ENCODE data around the gene FTO. TPM values are rescaled to one million over a fixed set of nuclear protein-coding genes. Genes with fewer than 3 reads are reported as not detected.

FTO gene
- total and polyA plus RNA-seq, 2 of the 13 experiments (the other 11 are each of a cell fraction or from before 2014, with no cell fraction given) = 41.6 to 55.8 TPM

DNA sequence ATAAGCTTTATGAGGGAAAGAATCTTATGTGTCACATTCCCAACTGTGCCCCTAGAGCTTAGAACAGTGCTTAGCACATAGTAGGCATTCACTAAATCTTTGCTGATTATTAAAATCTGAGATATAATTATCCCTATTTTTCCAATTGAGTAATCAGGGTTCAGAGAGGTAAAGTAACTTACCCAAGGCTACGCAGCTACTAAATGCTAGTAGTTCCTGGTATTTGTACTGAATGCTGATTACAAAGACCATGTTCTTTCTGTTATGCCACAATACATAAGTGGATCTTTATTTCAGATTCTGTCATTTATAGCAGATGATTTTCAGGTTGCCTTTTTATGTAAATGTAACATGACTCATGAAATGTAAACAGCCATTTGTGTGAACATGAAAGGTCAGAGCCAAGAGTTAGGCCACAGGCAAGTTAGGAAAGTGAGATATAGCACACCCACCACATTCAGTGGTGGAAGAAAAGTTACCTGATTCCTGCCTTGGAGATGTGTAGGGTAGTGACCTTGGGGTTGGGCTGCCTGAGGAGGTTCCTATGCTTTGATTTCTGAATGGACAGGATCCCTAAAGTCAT lies 77.2 kb downstream of the FTO start (continued):
- no peak for TF ChIP-seq ETV5 (CRISPR knock-in tag; IDR thresholded peaks at IDR 0.05; ENCODE audit: borderline replicate concordance)
- TF ChIP-seq ZNF878 (CRISPR knock-in tag; IDR thresholded peaks at IDR 0.05) = no peak
- no peak for TF ChIP-seq MAF1 (CRISPR knock-in tag; IDR thresholded peaks at IDR 0.05; ENCODE audit: borderline replicate concordance)
- no peak for TF ChIP-seq ZFP36L1 (CRISPR knock-in tag; IDR thresholded peaks at IDR 0.05)
- TF ChIP-seq, protein P1, sequence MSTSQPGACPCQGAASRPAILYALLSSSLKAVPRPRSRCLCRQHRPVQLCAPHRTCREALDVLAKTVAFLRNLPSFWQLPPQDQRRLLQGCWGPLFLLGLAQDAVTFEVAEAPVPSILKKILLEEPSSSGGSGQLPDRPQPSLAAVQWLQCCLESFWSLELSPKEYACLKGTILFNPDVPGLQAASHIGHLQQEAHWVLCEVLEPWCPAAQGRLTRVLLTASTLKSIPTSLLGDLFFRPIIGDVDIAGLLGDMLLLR (CRISPR knock-in tag; IDR thresholded peaks at IDR 0.05) = no peak
- TF ChIP-seq FOXA3 (CRISPR knock-in tag; IDR thresholded peaks at IDR 0.05) = peak; percentile 97
- no peak for TF ChIP-seq HIVEP1 (CRISPR knock-in tag; IDR thresholded peaks at IDR 0.05)
- TF ChIP-seq LCORL (IDR thresholded peaks at IDR 0.05) = no peak
- no peak for TF ChIP-seq LCORL (CRISPR knock-in tag; IDR thresholded peaks at IDR 0.05)
- no peak for TF ChIP-seq CENPT (CRISPR knock-in tag; IDR thresholded peaks at IDR 0.05; ENCODE audit: low read depth)
- TF ChIP-seq NKX3-1 (CRISPR knock-in tag; IDR thresholded peaks at IDR 0.05) = no peak
- no peak for TF ChIP-seq MYC (CRISPR knock-in tag; IDR thresholded peaks at IDR 0.05; ENCODE audit: borderline replicate concordance)
- no peak for TF ChIP-seq MEF2D (CRISPR knock-in tag; IDR thresholded peaks at IDR 0.05)
- no peak for TF ChIP-seq ZZZ3 (CRISPR knock-in tag; IDR thresholded peaks at IDR 0.05; ENCODE audit: borderline replicate concordance)
- TF ChIP-seq, protein P2, sequence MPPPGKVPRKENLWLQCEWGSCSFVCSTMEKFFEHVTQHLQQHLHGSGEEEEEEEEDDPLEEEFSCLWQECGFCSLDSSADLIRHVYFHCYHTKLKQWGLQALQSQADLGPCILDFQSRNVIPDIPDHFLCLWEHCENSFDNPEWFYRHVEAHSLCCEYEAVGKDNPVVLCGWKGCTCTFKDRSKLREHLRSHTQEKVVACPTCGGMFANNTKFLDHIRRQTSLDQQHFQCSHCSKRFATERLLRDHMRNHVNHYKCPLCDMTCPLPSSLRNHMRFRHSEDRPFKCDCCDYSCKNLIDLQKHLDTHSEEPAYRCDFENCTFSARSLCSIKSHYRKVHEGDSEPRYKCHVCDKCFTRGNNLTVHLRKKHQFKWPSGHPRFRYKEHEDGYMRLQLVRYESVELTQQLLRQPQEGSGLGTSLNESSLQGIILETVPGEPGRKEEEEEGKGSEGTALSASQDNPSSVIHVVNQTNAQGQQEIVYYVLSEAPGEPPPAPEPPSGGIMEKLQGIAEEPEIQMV (CRISPR knock-in tag; IDR thresholded peaks at IDR 0.05; ENCODE audit: low read depth) = no peak
- TF ChIP-seq ZNF839 (CRISPR knock-in tag; IDR thresholded peaks at IDR 0.05; ENCODE audit: borderline replicate concordance) = no peak
- TF ChIP-seq ZNF761 (CRISPR knock-in tag; conservative IDR thresholded peaks at IDR 0.05) = no peak
- 0 out of 4 replicates have a peak, but pooled peaks of 1 of the 2 experiments have one; percentile 20 for TF ChIP-seq EP300 (IDR thresholded peaks at IDR 0.05; ENCODE audit: low read depth in 2 of 2, low read length in 2 of 2)
- no peak for TF ChIP-seq EP300 (CRISPR knock-in tag; IDR thresholded peaks at IDR 0.05; ENCODE audit: borderline replicate concordance)
- no peak for TF ChIP-seq CC2D1A (CRISPR knock-in tag; IDR thresholded peaks at IDR 0.05)
- no peak for TF ChIP-seq THAP11 (CRISPR knock-in tag; IDR thresholded peaks at IDR 0.05)
- TF ChIP-seq KLF12 (CRISPR knock-in tag; IDR thresholded peaks at IDR 0.05; ENCODE audit: borderline replicate concordance) = no peak
- no peak for TF ChIP-seq THRA (CRISPR knock-in tag; IDR thresholded peaks at IDR 0.05; ENCODE audit: borderline replicate concordance)
- TF ChIP-seq ZFX (CRISPR knock-in tag; IDR thresholded peaks at IDR 0.05; ENCODE audit: low read depth) = no peak
- no peak for TF ChIP-seq KDM3A (CRISPR knock-in tag; IDR thresholded peaks at IDR 0.05; ENCODE audit: low read depth)
- no peak for TF ChIP-seq NR2C2 (CRISPR knock-in tag; IDR thresholded peaks at IDR 0.05; ENCODE audit: borderline replicate concordance)
- TF ChIP-seq, protein P3, sequence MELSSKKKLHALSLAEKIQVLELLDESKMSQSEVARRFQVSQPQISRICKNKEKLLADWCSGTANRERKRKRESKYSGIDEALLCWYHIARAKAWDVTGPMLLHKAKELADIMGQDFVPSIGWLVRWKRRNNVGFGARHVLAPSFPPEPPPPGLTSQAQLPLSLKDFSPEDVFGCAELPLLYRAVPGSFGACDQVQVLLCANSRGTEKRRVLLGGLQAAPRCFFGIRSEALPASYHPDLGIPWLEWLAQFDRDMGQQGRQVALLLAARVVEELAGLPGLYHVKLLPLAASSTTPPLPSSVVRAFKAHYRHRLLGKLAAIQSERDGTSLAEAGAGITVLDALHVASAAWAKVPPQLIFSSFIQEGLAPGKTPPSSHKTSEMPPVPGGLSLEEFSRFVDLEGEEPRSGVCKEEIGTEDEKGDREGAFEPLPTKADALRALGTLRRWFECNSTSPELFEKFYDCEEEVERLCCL (CRISPR knock-in tag; IDR thresholded peaks at IDR 0.05; ENCODE audit: borderline replicate concordance) = no peak
- TF ChIP-seq ZNF333 (CRISPR knock-in tag; IDR thresholded peaks at IDR 0.05; ENCODE audit: borderline replicate concordance) = no peak
- no peak for TF ChIP-seq TGIF2 (CRISPR knock-in tag; IDR thresholded peaks at IDR 0.05)
